Measurements from ENCODE around the gene MRPL49. TPM values are rescaled to one million over a fixed set of nuclear protein-coding genes. Genes with fewer than 3 reads are reported as not detected.

Gene MRPL49
- total and polyA plus RNA-seq, 2 of the 13 experiments (the other 11 are each of a cell fraction or from before 2014, with no cell fraction given) = 39.2 to 53.3 TPM

DNA sequence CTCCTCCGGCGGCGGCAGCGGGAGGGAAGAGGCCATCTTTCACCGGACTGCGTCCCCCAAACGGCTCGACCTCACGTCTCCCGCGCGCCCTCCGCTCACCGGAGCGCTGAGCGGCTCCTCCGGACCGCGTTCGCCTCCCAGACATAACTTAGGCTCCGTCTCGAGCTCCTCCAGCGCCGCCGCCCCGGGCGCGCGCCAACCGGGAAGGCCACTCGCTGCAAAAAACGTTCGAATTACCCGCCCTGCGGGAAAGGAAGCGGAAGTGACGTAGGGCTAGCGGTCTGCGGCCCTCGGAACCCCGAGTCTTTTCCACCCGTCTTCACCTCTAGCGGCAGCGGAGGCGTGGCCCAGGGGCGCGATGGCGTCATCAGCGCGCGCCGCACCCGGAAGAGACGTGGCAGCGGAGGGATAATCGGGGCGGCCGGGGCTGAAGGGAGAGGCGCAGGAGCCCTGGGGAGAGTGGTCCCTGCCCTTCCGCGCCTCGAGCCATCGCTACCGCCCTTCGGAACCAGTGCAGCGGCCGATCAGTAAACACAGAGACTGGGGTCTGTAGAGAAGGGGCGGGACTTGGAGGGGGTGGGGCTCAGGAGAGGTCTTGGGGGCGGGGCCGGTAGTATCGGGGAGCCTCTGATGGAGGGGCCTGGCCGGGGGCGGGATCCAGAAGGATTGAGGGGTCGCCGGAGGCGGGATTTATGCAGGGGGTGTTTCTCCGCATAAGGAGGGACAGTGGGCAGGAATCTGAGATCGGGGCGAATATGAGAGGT is 38.1 kb upstream of the MRPL49 start, which contains the start of the genes CDCA5 and ZFPL1:
Gene CDCA5 (minus strand): TSS at position 207 of the 764 bp plus-strand sequence. CDS start 62 bp downstream, at position 145.
Gene ZFPL1 (plus strand): TSS at position 389 of the 764 bp plus-strand sequence. CDS start 477 bp downstream, outside the sequence.
- DNase-seq (ENCODE audit: low spot score) (peak; percentile 91), ATAC-seq (peak; percentile 83), FAIRE-seq (peak; percentile 76)
- no peaks in the 10 kb centered on the region for H3K9me3 ChIP-seq (ENCODE audit: low read length)
- H3K36me3 ChIP-seq (replicated peaks in 1 of 2; ENCODE audit: control insufficient read depth in 1 of 2, insufficient read depth in 2 of 2, low read length in 2 of 2) = peaks cover 19 to 31% of the 10 kb centered on the region in 2 experiments
- peak within 1 kb of the TSS; percentile 93 for H3K4me2 ChIP-seq (ENCODE audit: low read depth, low read length)
- H3K27ac ChIP-seq (ENCODE audit: extremely low read length, insufficient read depth, low read length) = peak within 1 kb of the TSS; percentile 83
- no TSS peak for BruUV-seq (replicated peaks)
- H2AFZ ChIP-seq (ENCODE audit: low read length) = no peak within 1 kb of the TSS
- intact Hi-C loops (cut with micrococcal nuclease; ENCODE audit: unreplicated experiment) = no loop called here
- H4K20me1 ChIP-seq (ENCODE audit: insufficient read depth, low read length) = no peaks in the 10 kb centered on the region
- WGBS (ENCODE audit: low lambda C conversion rate) = under 1% methylated on average over 63 of the region's 79 CpGs
- peaks cover 31% of the 10 kb centered on the region for H3K79me2 ChIP-seq (ENCODE audit: insufficient read depth, low read length)
- H3K4me3 ChIP-seq (replicated peaks in 1 of 3; ENCODE audit: insufficient read depth in 1 of 3, low read depth in 2 of 3, low read length in 3 of 3) = peak within 1 kb of the TSS; percentile 70 to 99 (median 87)
- in situ Hi-C loops (cut with HindIII; ENCODE audit: extremely low pct_ligation_motif_present, low pct_unique_long_range_greater_than_20kb) = no loop called here
- no peaks in the 10 kb centered on the region; a peak in 1 of 5 replicates for H3K27me3 ChIP-seq (ENCODE audit: control insufficient read depth in 1 of 2, insufficient read depth in 2 of 2, low read length in 2 of 2)
- peak within 1 kb of the TSS; percentile 95 for H3K9ac ChIP-seq (ENCODE audit: insufficient read depth, low read depth, low read length)
- ChIA-PET POLR2A (no interaction called here), CTCF (ENCODE audit: low intra/inter-chr PET ratio, low total read pairs) (no interaction called here)
- peaks cover 33% of the 10 kb centered on the region for H3K4me1 ChIP-seq (ENCODE audit: insufficient read depth, low read length)
- TF ChIP-seq, protein P1, sequence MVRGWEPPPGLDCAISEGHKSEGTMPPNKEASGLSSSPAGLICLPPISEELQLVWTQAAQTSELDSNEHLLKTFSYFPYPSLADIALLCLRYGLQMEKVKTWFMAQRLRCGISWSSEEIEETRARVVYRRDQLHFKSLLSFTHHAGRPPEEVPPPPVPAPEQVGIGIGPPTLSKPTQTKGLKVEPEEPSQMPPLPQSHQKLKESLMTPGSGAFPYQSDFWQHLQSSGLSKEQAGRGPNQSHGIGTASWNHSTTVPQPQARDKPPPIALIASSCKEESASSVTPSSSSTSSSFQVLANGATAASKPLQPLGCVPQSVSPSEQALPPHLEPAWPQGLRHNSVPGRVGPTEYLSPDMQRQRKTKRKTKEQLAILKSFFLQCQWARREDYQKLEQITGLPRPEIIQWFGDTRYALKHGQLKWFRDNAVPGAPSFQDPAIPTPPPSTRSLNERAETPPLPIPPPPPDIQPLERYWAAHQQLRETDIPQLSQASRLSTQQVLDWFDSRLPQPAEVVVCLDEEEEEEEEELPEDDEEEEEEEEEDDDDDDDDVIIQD (CRISPR knock-in tag; IDR thresholded peaks at IDR 0.05; ENCODE audit: low read depth) = peak; percentile 60; the same call in 1 of the 2 replicates
- no peak for TF ChIP-seq ZNF572 (CRISPR knock-in tag; IDR thresholded peaks at IDR 0.05)
- TF ChIP-seq BORCS8-MEF2B (CRISPR knock-in tag; IDR thresholded peaks at IDR 0.05) = peak; percentile 97
- TF ChIP-seq ZC3H13 (CRISPR knock-in tag; IDR thresholded peaks at IDR 0.05) = peak; percentile 85; the same call in 1 of the 2 replicates
- TF ChIP-seq KDM2A (CRISPR knock-in tag; IDR thresholded peaks at IDR 0.05; ENCODE audit: borderline replicate concordance, low read depth) = peak; percentile 97
- TF ChIP-seq CBX5 (CRISPR knock-in tag; IDR thresholded peaks at IDR 0.05; ENCODE audit: borderline replicate concordance) = 0 out of 2 replicates have a peak, but pooled peaks have one; percentile 80
- peak; percentile 33; the same call in 1 of the 2 replicates for TF ChIP-seq ESRRA (CRISPR knock-in tag; IDR thresholded peaks at IDR 0.05; ENCODE audit: low read depth)
- TF ChIP-seq, protein P2, sequence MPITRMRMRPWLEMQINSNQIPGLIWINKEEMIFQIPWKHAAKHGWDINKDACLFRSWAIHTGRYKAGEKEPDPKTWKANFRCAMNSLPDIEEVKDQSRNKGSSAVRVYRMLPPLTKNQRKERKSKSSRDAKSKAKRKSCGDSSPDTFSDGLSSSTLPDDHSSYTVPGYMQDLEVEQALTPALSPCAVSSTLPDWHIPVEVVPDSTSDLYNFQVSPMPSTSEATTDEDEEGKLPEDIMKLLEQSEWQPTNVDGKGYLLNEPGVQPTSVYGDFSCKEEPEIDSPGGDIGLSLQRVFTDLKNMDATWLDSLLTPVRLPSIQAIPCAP (CRISPR knock-in tag; IDR thresholded peaks at IDR 0.05; ENCODE audit: low read depth) = no peak
- TF ChIP-seq, protein P3, sequence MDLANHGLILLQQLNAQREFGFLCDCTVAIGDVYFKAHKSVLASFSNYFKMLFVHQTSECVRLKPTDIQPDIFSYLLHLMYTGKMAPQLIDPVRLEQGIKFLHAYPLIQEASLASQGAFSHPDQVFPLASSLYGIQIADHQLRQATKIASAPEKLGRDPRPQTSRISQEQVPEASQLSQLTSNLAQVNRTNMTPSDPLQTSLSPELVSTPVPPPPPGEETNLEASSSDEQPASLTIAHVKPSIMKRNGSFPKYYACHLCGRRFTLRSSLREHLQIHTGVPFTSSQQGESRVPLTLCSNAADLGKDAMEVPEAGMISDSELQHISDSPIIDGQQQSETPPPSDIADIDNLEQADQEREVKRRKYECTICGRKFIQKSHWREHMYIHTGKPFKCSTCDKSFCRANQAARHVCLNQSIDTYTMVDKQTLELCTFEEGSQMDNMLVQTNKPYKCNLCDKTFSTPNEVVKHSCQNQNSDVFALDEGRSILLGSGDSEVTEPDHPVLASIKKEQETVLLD (CRISPR knock-in tag; IDR thresholded peaks at IDR 0.05; ENCODE audit: low read depth) = peak; percentile 87
- TF ChIP-seq ZZZ3 (CRISPR knock-in tag; IDR thresholded peaks at IDR 0.05; ENCODE audit: borderline replicate concordance) = peak; percentile 92; the same call in 1 of the 2 replicates
- 0 out of 2 replicates have a peak, but pooled peaks have one; percentile 14 for TF ChIP-seq GPN1 (CRISPR knock-in tag; IDR thresholded peaks at IDR 0.05; ENCODE audit: borderline replicate concordance)
- no peak for TF ChIP-seq ZNF17 (CRISPR knock-in tag; IDR thresholded peaks at IDR 0.05)
- peak; percentile 77; the same call in 1 of the 2 replicates for TF ChIP-seq ZNF431 (CRISPR knock-in tag; IDR thresholded peaks at IDR 0.05; ENCODE audit: borderline replicate concordance, low read depth)
- TF ChIP-seq, protein P4, sequence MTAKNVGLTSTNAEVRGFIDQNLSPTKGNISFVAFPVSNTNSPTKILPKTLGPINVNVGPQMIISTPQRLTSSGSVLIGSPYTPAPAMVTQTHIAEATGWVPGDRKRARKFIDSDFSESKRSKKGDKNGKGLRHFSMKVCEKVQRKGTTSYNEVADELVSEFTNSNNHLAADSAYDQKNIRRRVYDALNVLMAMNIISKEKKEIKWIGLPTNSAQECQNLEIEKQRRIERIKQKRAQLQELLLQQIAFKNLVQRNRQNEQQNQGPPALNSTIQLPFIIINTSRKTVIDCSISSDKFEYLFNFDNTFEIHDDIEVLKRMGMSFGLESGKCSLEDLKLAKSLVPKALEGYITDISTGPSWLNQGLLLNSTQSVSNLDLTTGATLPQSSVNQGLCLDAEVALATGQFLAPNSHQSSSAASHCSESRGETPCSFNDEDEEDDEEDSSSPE (CRISPR knock-in tag; IDR thresholded peaks at IDR 0.05) = peak; percentile 100
- TF ChIP-seq ZNF343 (CRISPR knock-in tag; IDR thresholded peaks at IDR 0.05) = peak; percentile 42; the same call in 1 of the 2 replicates
- peak; percentile 41; the same call in 1 of the 2 replicates for TF ChIP-seq SMAD3 (CRISPR knock-in tag; IDR thresholded peaks at IDR 0.05)
- TF ChIP-seq REPIN1 (CRISPR knock-in tag; IDR thresholded peaks at IDR 0.05; ENCODE audit: borderline replicate concordance, low read depth) = peak; percentile 91
- 0 out of 2 replicates have a peak, but pooled peaks have one; percentile 38 for TF ChIP-seq JUNB (CRISPR knock-in tag; IDR thresholded peaks at IDR 0.05; ENCODE audit: borderline replicate concordance)
- no peak for TF ChIP-seq ZNF264 (CRISPR knock-in tag; IDR thresholded peaks at IDR 0.05)

Data from HepG2 (cell line).